ENCODE measurements around the gene ARHGAP4. TPM values are rescaled to one million over a fixed set of nuclear protein-coding genes. Genes with fewer than 3 reads are reported as not detected.

Gene ARHGAP4
- total RNA-seq, 1 experiment from 2014 or later: 47.0 TPM

DNA sequence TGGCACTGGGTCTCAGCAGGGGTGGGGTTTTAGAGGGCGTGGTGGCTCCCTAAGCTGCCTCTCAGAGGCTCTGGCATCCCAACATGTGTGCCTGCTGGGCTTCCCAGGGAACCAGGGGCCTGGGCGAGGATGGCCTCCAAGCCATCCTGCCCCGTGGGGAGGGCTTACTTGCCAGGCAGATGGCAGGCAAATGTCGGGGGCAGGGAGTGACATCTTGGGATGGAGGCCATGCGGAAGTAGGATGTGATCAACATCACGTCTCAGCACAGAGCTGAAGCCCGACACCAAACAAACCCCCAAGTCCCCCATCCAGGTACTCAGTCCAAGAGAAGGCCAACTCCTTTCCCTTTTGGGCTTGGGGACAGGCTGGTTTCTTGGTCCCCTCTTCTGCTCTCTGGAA, 44.8 kb downstream of the ARHGAP4 start:
- H3K27ac ChIP-seq: no peak overlapping the region
- intact Hi-C loops (cut with micrococcal nuclease; ENCODE audit: unreplicated experiment): loop anchor here (10.0 kb wide), 2 partner anchors 86 to 176 kb away; partner anchors contain the start of genes IDH3G and SSR4
- H3K9me3 ChIP-seq (ENCODE audit: insufficient read depth, low read depth): no peaks in the 10 kb centered on the region
- H3F3A ChIP-seq (ENCODE audit: insufficient read depth, low read depth): no peaks in the 10 kb centered on the region
- no peak overlapping the region for H3K4me3 ChIP-seq
- peaks cover 11% of the 10 kb centered on the region for H3K27me3 ChIP-seq (ENCODE audit: insufficient read depth, low read depth)
- H3K79me2 ChIP-seq (ENCODE audit: low read depth): no peaks in the 10 kb centered on the region
- BruUV-seq (replicated peaks): no TSS peak
- DNase-seq: no peak
- TF ChIP-seq, protein P1, sequence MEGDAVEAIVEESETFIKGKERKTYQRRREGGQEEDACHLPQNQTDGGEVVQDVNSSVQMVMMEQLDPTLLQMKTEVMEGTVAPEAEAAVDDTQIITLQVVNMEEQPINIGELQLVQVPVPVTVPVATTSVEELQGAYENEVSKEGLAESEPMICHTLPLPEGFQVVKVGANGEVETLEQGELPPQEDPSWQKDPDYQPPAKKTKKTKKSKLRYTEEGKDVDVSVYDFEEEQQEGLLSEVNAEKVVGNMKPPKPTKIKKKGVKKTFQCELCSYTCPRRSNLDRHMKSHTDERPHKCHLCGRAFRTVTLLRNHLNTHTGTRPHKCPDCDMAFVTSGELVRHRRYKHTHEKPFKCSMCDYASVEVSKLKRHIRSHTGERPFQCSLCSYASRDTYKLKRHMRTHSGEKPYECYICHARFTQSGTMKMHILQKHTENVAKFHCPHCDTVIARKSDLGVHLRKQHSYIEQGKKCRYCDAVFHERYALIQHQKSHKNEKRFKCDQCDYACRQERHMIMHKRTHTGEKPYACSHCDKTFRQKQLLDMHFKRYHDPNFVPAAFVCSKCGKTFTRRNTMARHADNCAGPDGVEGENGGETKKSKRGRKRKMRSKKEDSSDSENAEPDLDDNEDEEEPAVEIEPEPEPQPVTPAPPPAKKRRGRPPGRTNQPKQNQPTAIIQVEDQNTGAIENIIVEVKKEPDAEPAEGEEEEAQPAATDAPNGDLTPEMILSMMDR (conservative IDR thresholded peaks at IDR 0.05): no peak
- TF ChIP-seq EZH2 (IDR thresholded peaks at IDR 0.05; ENCODE audit: low read depth): no peak
- no peaks in the 10 kb centered on the region for H3K4me1 ChIP-seq (replicated peaks; ENCODE audit: insufficient read depth)
- no peaks in the 10 kb centered on the region; the same call in 1 of the 2 replicates for H4K20me1 ChIP-seq (ENCODE audit: insufficient read depth)
- no peaks in the 10 kb centered on the region for H3K36me3 ChIP-seq (ENCODE audit: low read depth)
- no peaks in the 10 kb centered on the region for H3K9me2 ChIP-seq (ENCODE audit: insufficient read depth)
- H2AFZ ChIP-seq: no peak overlapping the region
- no peak overlapping the region for H3K4me2 ChIP-seq
- POLR2A ChIA-PET (ENCODE audit: unreplicated experiment): no interaction called here
- CTCF ChIA-PET: no interaction called here

- intact Hi-C loops (cut with micrococcal nuclease; ENCODE audit: unreplicated experiment): loop anchor here (10.0 kb wide), 2 partner anchors 86 to 176 kb away; partner anchors contain the start of genes IDH3G and SSR4
- H3K9me3 ChIP-seq (ENCODE audit: insufficient read depth, low read depth): no peaks in the 10 kb centered on the region
- peaks cover 8% of the 10 kb centered on the region for H3K27me3 ChIP-seq (ENCODE audit: insufficient read depth, low read depth)
- H3K4me1 ChIP-seq (replicated peaks; ENCODE audit: insufficient read depth): no peaks in the 10 kb centered on the region
- no peaks in the 10 kb centered on the region for H3F3A ChIP-seq (ENCODE audit: insufficient read depth, low read depth)
- POLR2A ChIA-PET (ENCODE audit: unreplicated experiment): no interaction called here
- H3K9me2 ChIP-seq (ENCODE audit: insufficient read depth): no peaks in the 10 kb centered on the region
- CTCF ChIA-PET: no interaction called here
- no peak overlapping the region for H3K27ac ChIP-seq
- no TSS peak for BruUV-seq (replicated peaks)
- no peak for DNase-seq
- no peak overlapping the region for H3K4me3 ChIP-seq
- TF ChIP-seq EZH2 (IDR thresholded peaks at IDR 0.05; ENCODE audit: low read depth): no peak
- TF ChIP-seq, protein P1 (conservative IDR thresholded peaks at IDR 0.05): no peak
- H2AFZ ChIP-seq: no peak overlapping the region
- H3K4me2 ChIP-seq: no peak overlapping the region
- H3K36me3 ChIP-seq (ENCODE audit: low read depth): no peaks in the 10 kb centered on the region
- no peaks in the 10 kb centered on the region; the same call in 1 of the 2 replicates for H4K20me1 ChIP-seq (ENCODE audit: insufficient read depth)
- H3K79me2 ChIP-seq (ENCODE audit: low read depth): no peaks in the 10 kb centered on the region
Observed at GRCh38 chrX:153880440-153880815, 45.6 kb downstream of the ARHGAP4 start.

DNA sequence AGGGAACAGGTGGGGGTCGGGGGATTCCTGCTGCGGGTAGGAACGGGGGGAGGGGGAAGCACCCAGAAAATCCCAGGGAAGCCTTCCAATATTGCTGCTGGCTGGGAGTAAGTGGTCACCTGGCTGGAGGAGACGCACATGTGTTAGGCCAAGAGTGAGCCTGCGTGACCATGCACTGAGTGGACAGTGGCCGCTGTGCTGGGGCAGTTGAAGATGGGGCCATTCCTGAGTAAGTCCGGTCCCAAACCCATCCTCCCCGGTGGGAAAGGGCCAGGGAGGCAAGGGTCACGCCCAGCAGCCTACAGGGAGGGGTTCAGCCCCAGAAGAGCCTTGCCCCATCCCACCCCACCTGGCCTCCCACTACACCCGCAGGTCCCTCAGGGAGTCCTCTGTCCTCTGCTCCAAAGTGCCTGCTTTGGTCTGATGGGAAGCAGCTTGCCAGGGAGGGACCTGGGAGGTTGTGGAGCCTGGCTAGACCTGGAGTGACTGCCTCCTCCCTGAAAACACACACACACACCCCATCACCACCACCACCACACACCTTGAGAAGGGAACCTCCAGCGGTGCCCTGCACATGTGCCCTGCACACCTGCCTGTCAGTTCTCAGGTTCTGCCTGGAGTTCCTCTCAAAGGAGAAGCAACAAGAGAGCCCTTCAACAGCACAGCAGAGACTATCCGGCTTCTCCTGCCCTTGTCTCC, 46.2 kb downstream of the ARHGAP4 start:
- no peak overlapping the region for H3K27ac ChIP-seq
- H2AFZ ChIP-seq: no peak overlapping the region
- no peaks in the 10 kb centered on the region for H3K36me3 ChIP-seq (ENCODE audit: low read depth)
- no peaks in the 10 kb centered on the region for H3F3A ChIP-seq (ENCODE audit: insufficient read depth, low read depth)
- no peak overlapping the region for H3K4me3 ChIP-seq
- no peaks in the 10 kb centered on the region for H3K9me2 ChIP-seq (ENCODE audit: insufficient read depth)
- no peaks in the 10 kb centered on the region for H3K79me2 ChIP-seq (ENCODE audit: low read depth)
- H4K20me1 ChIP-seq (ENCODE audit: insufficient read depth): no peaks in the 10 kb centered on the region; the same call in 1 of the 2 replicates
- CTCF ChIA-PET: no interaction called here
- intact Hi-C loops (cut with micrococcal nuclease; ENCODE audit: unreplicated experiment): loop anchor here (10.0 kb wide), 2 partner anchors 85 to 175 kb away; partner anchors contain the start of genes IDH3G and SSR4
- no peak for TF ChIP-seq EZH2 (IDR thresholded peaks at IDR 0.05; ENCODE audit: low read depth)
- TF ChIP-seq, protein P1 (conservative IDR thresholded peaks at IDR 0.05): no peak
- no peaks in the 10 kb centered on the region for H3K9me3 ChIP-seq (ENCODE audit: insufficient read depth, low read depth)
- no peaks in the 10 kb centered on the region for H3K4me1 ChIP-seq (replicated peaks; ENCODE audit: insufficient read depth)
- peaks cover 3% of the 10 kb centered on the region for H3K27me3 ChIP-seq (ENCODE audit: insufficient read depth, low read depth)
- H3K4me2 ChIP-seq: no peak overlapping the region
- DNase-seq: no peak
- POLR2A ChIA-PET (ENCODE audit: unreplicated experiment): no interaction called here
- no TSS peak for BruUV-seq (replicated peaks)
